RCC 7860 (cell line): ENCODE data around the gene PRR20G.
"Not testable (repeated sequence)": the region's sequence is repeated elsewhere in the genome, so short reads cannot be mapped to it uniquely, and the experiment has no call there.

Experiments
- DNase-seq: peaks from one replicate; pipeline ENCODE4 v3.0.0-alpha.2; 2015; ENCODE audit warnings: low spot score
- FAIRE-seq: peaks from 2 replicates; lab custom pipeline; 2012; peaks lifted over from hg19 to GRCh38; lab: Jason Lieb, UNC

The PRR20G gene

GRCh38 chr3:127287840-127288239 lies at the start of gene PRR20G:
TSS of gene PRR20G (minus strand) at chr3:127288046. CDS start at chr3:127287365, 681 bp downstream.
- DNase-seq (no peak), FAIRE-seq (no peak)

GRCh38 chr3:127337001-127337400 lies 49.2 kb upstream of the PRR20G start:
- FAIRE-seq (no peak), DNase-seq (no peak)

GRCh38 chr3:127336101-127336500 lies 48.3 kb upstream of the PRR20G start:
- no peak for DNase-seq
- no peak for FAIRE-seq

GRCh38 chr3:127330385-127330784 lies 42.5 kb upstream of the PRR20G start:
- no peak for FAIRE-seq
- DNase-seq, result no peak

GRCh38 chr3:127329631-127330285 lies 41.9 kb upstream of the PRR20G start:
- FAIRE-seq (no peak), DNase-seq (no peak)

GRCh38 chr3:127328421-127328820 lies 40.6 kb upstream of the PRR20G start:
- FAIRE-seq, result no peak
- no peak for DNase-seq

- DNase-seq, result no peak
- FAIRE-seq, result no peak
Measured at GRCh38 chr3:127326341-127326740, 38.5 kb upstream of the PRR20G start.

- FAIRE-seq (no peak), DNase-seq (no peak)
Measured at GRCh38 chr3:127325629-127325961, 37.7 kb upstream of the PRR20G start.

GRCh38 chr3:127324913-127325628 lies 37.2 kb upstream of the PRR20G start:
- FAIRE-seq, result no peak

GRCh38 chr3:127324076-127324475 lies 36.2 kb upstream of the PRR20G start:
- DNase-seq (no peak), FAIRE-seq (no peak)

More at GRCh38 chr3:127324913-127325628, 37.2 kb upstream of the PRR20G start:
- DNase-seq, result no peak

- DNase-seq (no peak), FAIRE-seq (no peak)
Measured at GRCh38 chr3:127323581-127323980, 35.7 kb upstream of the PRR20G start.

- no peak for DNase-seq
- FAIRE-seq, result no peak
Measured at GRCh38 chr3:127321371-127321770, 33.5 kb upstream of the PRR20G start.

- DNase-seq, result no peak
- FAIRE-seq, result no peak
Measured at GRCh38 chr3:127320529-127321121, 32.8 kb upstream of the PRR20G start.

GRCh38 chr3:127316685-127317084 lies 28.8 kb upstream of the PRR20G start:
- DNase-seq, result no peak
- FAIRE-seq, result no peak

- no peak for FAIRE-seq
- no peak for DNase-seq
Measured at GRCh38 chr3:127312818-127313217, 25.0 kb upstream of the PRR20G start.

GRCh38 chr3:127308821-127309220 lies 21.0 kb upstream of the PRR20G start:
- not testable (repeated sequence) for FAIRE-seq

GRCh38 chr3:127307916-127308315 lies 20.1 kb upstream of the PRR20G start:
- no peak for DNase-seq
- no peak for FAIRE-seq

More at GRCh38 chr3:127308821-127309220, 21.0 kb upstream of the PRR20G start:
- not testable (repeated sequence) for DNase-seq

GRCh38 chr3:127307112-127307835 lies 19.4 kb upstream of the PRR20G start:
- FAIRE-seq (no peak), DNase-seq (no peak)

- no peak for FAIRE-seq
- DNase-seq, result no peak
Measured at GRCh38 chr3:127306361-127307111, 18.7 kb upstream of the PRR20G start.

- no peak for DNase-seq
- FAIRE-seq, result no peak
Measured at GRCh38 chr3:127305499-127306060, 17.7 kb upstream of the PRR20G start.
